PC-3 (cell line): ENCODE data around the gene NTRK2. TPM values are rescaled to one million over a fixed set of nuclear protein-coding genes. Genes with fewer than 3 reads are reported as not detected.

Experiments
- ATAC-seq: fragments of 200-7000 bp; cut with Tn5 transposase; 2 replicates; pipeline ENCODE4 v1.9.1; 2020; ENCODE audit warnings: mild to moderate bottlenecking, moderate library complexity
- BruUV-seq: library from RNA; stranded (reverse); fragments of 400-500 nt; replicated peaks from 2 replicates; lab custom pipeline; 2021; lab: Mats Ljungman, UMichigan
- CTCF ChIA-PET: fragments of 300-600 bp; sonication (Branson Sonifier 250); formaldehyde crosslinking; loops from one replicate; lab custom pipeline; 2022; ENCODE audit warnings: antibody characterized with exemption; lab: Charles Lee
- POLR2A ChIA-PET: fragments of 300-600 bp; sonication (Branson Sonifier 250); formaldehyde crosslinking; loops from one replicate; lab custom pipeline; 2022; ENCODE audit warnings: antibody characterized with exemption; ENCODE audit not compliant: unreplicated experiment; lab: Charles Lee
- DNase-seq: peaks from one replicate; pipeline ENCODE4 v3.0.0-alpha.2; 2015
- H2AFZ ChIP-seq: fragments of 300-600 bp; sonication (generic); 2 replicates; pipeline ENCODE4 v1.6.0; 2016; ENCODE audit warnings: antibody characterized with exemption, low read length
- H3F3A ChIP-seq: fragments of 300-600 bp; sonication (generic); one replicate; pipeline ENCODE4 v1.6.0; 2017; ENCODE audit warnings: antibody characterized with exemption, low read length, control low read depth, mild to moderate bottlenecking; ENCODE audit not compliant: unreplicated experiment
- H3K27ac ChIP-seq: fragments of 300-600 bp; sonication (generic); 2 replicates; pipeline ENCODE4 v1.5.1; 2016; ENCODE audit warnings: mild to moderate bottlenecking, low read length
- H3K27me3 ChIP-seq: fragments of 300-600 bp; sonication (generic); 2 replicates; pipeline ENCODE4 v1.6.1; 2016; ENCODE audit warnings: low read length, mixed read lengths
- H3K36me3 ChIP-seq: fragments of 300-600 bp; sonication (generic); 2 replicates; pipeline ENCODE4 v1.6.1; 2016; ENCODE audit warnings: low read depth, mixed run types, low read length, mixed read lengths
- H3K4me1 ChIP-seq: fragments of 300-600 bp; sonication (generic); 2 replicates; pipeline ENCODE4 v1.5.1; 2016; ENCODE audit warnings: low read length; ENCODE audit not compliant: insufficient read depth
- H3K4me2 ChIP-seq: fragments of 300-600 bp; sonication (generic); 2 replicates; pipeline ENCODE4 v1.6.0; 2016; ENCODE audit warnings: low read length
- H3K4me3 ChIP-seq: fragments of 300-600 bp; sonication (generic); 2 replicates; pipeline ENCODE4 v1.5.1; 2016; ENCODE audit warnings: mild to moderate bottlenecking, low read length, mixed read lengths
- H3K79me2 ChIP-seq: fragments of 300-600 bp; sonication (generic); 2 replicates; pipeline ENCODE4 v1.6.1; 2017; ENCODE audit warnings: low read length, mixed read lengths
- H3K9ac ChIP-seq: fragments of 300-600 bp; sonication (generic); 2 replicates; pipeline ENCODE4 v1.6.0; 2016; ENCODE audit warnings: mild to moderate bottlenecking, low read length
- H3K9me2 ChIP-seq: fragments of 300-600 bp; sonication (generic); replicated peaks from 2 replicates; pipeline ENCODE4 v1.6.1; 2016; ENCODE audit warnings: mixed run types, low read length, mixed read lengths
- H3K9me3 ChIP-seq: fragments of 300-600 bp; sonication (generic); 2 replicates; pipeline ENCODE4 v1.6.1; 2016; ENCODE audit warnings: low read length, mixed read lengths
- H4K20me1 ChIP-seq: fragments of 300-600 bp; sonication (generic); 2 replicates; pipeline ENCODE4 v1.6.1; 2016; ENCODE audit warnings: low read length, mixed read lengths
- CTCF ChIP-seq: fragments of 300-600 bp; sonication (generic); conservative IDR thresholded peaks from 2 replicates; pipeline ENCODE4 v1.5.1; 2017; ENCODE audit warnings: antibody characterized with exemption, low read depth, mild to moderate bottlenecking, low read length
- EZH2 ChIP-seq: fragments of 300-600 bp; sonication (generic); IDR thresholded peaks from one replicate; pipeline ENCODE4 v1.6.1; 2017; ENCODE audit warnings: antibody characterized with exemption, mild to moderate bottlenecking, low read length; ENCODE audit not compliant: unreplicated experiment
- EZH2phosphoT487 ChIP-seq: fragments of 300-600 bp; sonication (generic); IDR thresholded peaks from 2 replicates; pipeline ENCODE4 v1.6.1; 2018; ENCODE audit warnings: mild to moderate bottlenecking, antibody characterized with exemption, low read length, borderline replicate concordance
- intact Hi-C: fragments of 100-400 bp; cut with micrococcal nuclease; formaldehyde crosslinking; loops from 2 replicates; pipeline ENCODE4 v1.9.0; 2023
- total RNA-seq: library from RNA; depleted of rRNA; stranded (reverse); fragments of >200 nt; gene quantifications from 2 replicates; pipeline ENCODE4 v1.2.3, GENCODE V29; 2014

The NTRK2 gene
- total RNA-seq, 1 experiment from 2014 or later = not detected

- intact Hi-C loops = no loop called here
- Histone ChIP-seq H3K9me2 (no peaks in the 10 kb centered on the region), H3K4me3 (no peak overlapping the region), H3K27me3 (0 out of 2 replicates have a peak, but pooled peaks cover 7% of the 10 kb centered on the region), H3K27ac (no peak overlapping the region), H3K4me1 (no peaks in the 10 kb centered on the region), H4K20me1 (no peaks in the 10 kb centered on the region), H3K79me2 (no peaks in the 10 kb centered on the region), H3F3A (no peaks in the 10 kb centered on the region), H3K9ac (no peak overlapping the region), H3K36me3 (no peaks in the 10 kb centered on the region), H3K4me2 (no peak overlapping the region), H3K9me3 (no peaks in the 10 kb centered on the region), H2AFZ (no peak overlapping the region)
- TF ChIP-seq EZH2 (no peak), EZH2phosphoT487 (no peak), CTCF (no peak)
- ChIA-PET POLR2A (no interaction called here), CTCF (no interaction called here)
- DNase-seq = no peak
- no peak for ATAC-seq
- no TSS peak for BruUV-seq
Measured at GRCh38 chr9:84780385-84780784, 110.9 kb downstream of the NTRK2 start.

GRCh38 chr9:84781458-84781857, 111.9 kb downstream of the NTRK2 start:
- Histone ChIP-seq H3F3A (no peaks in the 10 kb centered on the region), H3K4me1 (no peaks in the 10 kb centered on the region), H3K9me2 (no peaks in the 10 kb centered on the region), H2AFZ (no peak overlapping the region), H3K27me3 (0 out of 2 replicates have a peak, but pooled peaks cover 7% of the 10 kb centered on the region), H4K20me1 (no peaks in the 10 kb centered on the region), H3K36me3 (no peaks in the 10 kb centered on the region), H3K4me2 (no peak overlapping the region), H3K4me3 (no peak overlapping the region), H3K27ac (no peak overlapping the region), H3K79me2 (no peaks in the 10 kb centered on the region), H3K9me3 (no peaks in the 10 kb centered on the region), H3K9ac (no peak overlapping the region)
- POLR2A ChIA-PET = no interaction called here
- TF ChIP-seq CTCF (peak; percentile 56), EZH2 (no peak)
- intact Hi-C loops = no loop called here
- no TSS peak for BruUV-seq
- DNase-seq (peak; percentile 31), ATAC-seq (no peak)
- CTCF ChIA-PET = no interaction called here

- CTCF ChIA-PET = no interaction called here
- Histone ChIP-seq H3K9me3 (no peaks in the 10 kb centered on the region), H3F3A (no peaks in the 10 kb centered on the region), H3K4me2 (no peak overlapping the region), H2AFZ (no peak overlapping the region), H3K27ac (no peak overlapping the region), H3K4me3 (no peak overlapping the region), H3K79me2 (no peaks in the 10 kb centered on the region), H3K4me1 (no peaks in the 10 kb centered on the region), H3K9ac (no peak overlapping the region), H3K9me2 (no peaks in the 10 kb centered on the region), H3K27me3 (0 out of 2 replicates have a peak, but pooled peaks cover 4% of the 10 kb centered on the region), H3K36me3 (no peaks in the 10 kb centered on the region), H4K20me1 (no peaks in the 10 kb centered on the region)
- DNase-seq (no peak), ATAC-seq (no peak)
- no peak for TF ChIP-seq EZH2
- TF ChIP-seq CTCF = no peak
- TF ChIP-seq EZH2phosphoT487 = no peak
- BruUV-seq = no TSS peak
- POLR2A ChIA-PET = no interaction called here
- intact Hi-C loops = no loop called here
Measured at GRCh38 chr9:84781931-84782866, 112.7 kb downstream of the NTRK2 start.
